ENCODE data around the gene VSIR. TPM values are rescaled to one million over a fixed set of nuclear protein-coding genes. Genes with fewer than 3 reads are reported as not detected.

Gene VSIR
- total and polyA plus RNA-seq, 9 of the 15 experiments (the other 6 are each of a cell fraction or from before 2014, with no cell fraction given), result 0.14 to 20.5 (median 9.3) TPM

- intact Hi-C loops (cut with micrococcal nuclease) (no loop called here), in situ Hi-C loops (cut with MboI) (no loop called here)
- ChIA-PET CTCF (ENCODE audit: low intra/inter-chr PET ratio) (no interaction called here), POLR2A (no interaction called here)
- H3K9ac ChIP-seq (ENCODE audit: insufficient read depth in 1 of 2, low read depth in 2 of 2, low read length in 2 of 2), result 0 out of 4 replicates have a peak overlapping the region, but pooled peaks of 1 of the 2 experiments have one; percentile 11
- no peaks in the 10 kb centered on the region for H3K27me3 ChIP-seq (ENCODE audit: control insufficient read depth in 2 of 2, insufficient read depth in 2 of 2, low read length in 2 of 2)
- H3K36me3 ChIP-seq (ENCODE audit: control insufficient read depth, insufficient read depth, low read length), result no peaks in the 10 kb centered on the region
- DNase-seq (ENCODE audit: extremely low read depth in 1 of 4, low spot score in 3 of 4), result no peak
- H2AFZ ChIP-seq (ENCODE audit: low read depth, low read length), result no peak overlapping the region
- H3K9me1 ChIP-seq (ENCODE audit: control insufficient read depth, insufficient read depth, low read length), result peaks cover 7% of the 10 kb centered on the region
- WGBS (ENCODE audit: insufficient coverage, low coverage, missing lambda C conversion rate), result 70% methylated on average over 6 of the region's 6 CpGs
- peaks cover 32 to 42% of the 10 kb centered on the region in 2 experiments for H3K4me1 ChIP-seq (replicated peaks in 1 of 2; ENCODE audit: control insufficient read depth in 2 of 2, insufficient read depth in 2 of 2, low read length in 2 of 2)
- no peaks in the 10 kb centered on the region; the same call in 1 of the 2 replicates for H3K9me3 ChIP-seq (replicated peaks; ENCODE audit: control insufficient read depth, insufficient read depth, low read depth, low read length)
- no peak overlapping the region for H3K4me3 ChIP-seq
- H4K20me1 ChIP-seq (replicated peaks; ENCODE audit: control insufficient read depth, insufficient read depth, low read length), result no peaks in the 10 kb centered on the region
- no peak overlapping the region for H3K27ac ChIP-seq (ENCODE audit: extremely low read depth, low read depth, low read length)
- FAIRE-seq, result no peak
- ATAC-seq, result no peak
- no peak for TF ChIP-seq FOXP1 (CRISPR knock-in tag; IDR thresholded peaks at IDR 0.05)
- no peak for TF ChIP-seq NUFIP1 (IDR thresholded peaks at IDR 0.05; ENCODE audit: partially characterized antibody)
- no peak for TF ChIP-seq CHD4 (IDR thresholded peaks at IDR 0.05; ENCODE audit: insufficient read depth, insufficient replicate concordance, low read depth, low read length, poor library complexity, severe bottlenecking)
- no peak for TF ChIP-seq POLR3G (IDR thresholded peaks at IDR 0.05; ENCODE audit: extremely low read depth, insufficient read length, insufficient replicate concordance)
- TF ChIP-seq FOXK1 (CRISPR knock-in tag; IDR thresholded peaks at IDR 0.05; ENCODE audit: borderline replicate concordance), result no peak
- no peak for TF ChIP-seq ZNF41 (CRISPR knock-in tag; conservative IDR thresholded peaks at IDR 0.05)
- no peak for TF ChIP-seq NCOA1 (IDR thresholded peaks at IDR 0.05; ENCODE audit: low read depth)
- TF ChIP-seq SMAD1 (IDR thresholded peaks at IDR 0.05; ENCODE audit: low read depth, low read length, partially characterized antibody), result no peak
- no peak for TF ChIP-seq JUNB (CRISPR knock-in tag; conservative IDR thresholded peaks at IDR 0.05)
- no peak for TF ChIP-seq TCFL5 (CRISPR knock-in tag; conservative IDR thresholded peaks at IDR 0.05)
- no peak overlapping the region for H3K4me2 ChIP-seq (ENCODE audit: insufficient read depth, low read length)
- no peaks in the 10 kb centered on the region for H3K79me2 ChIP-seq (ENCODE audit: control insufficient read depth, insufficient read depth, low read length)
- no TSS peak for BruUV-seq (replicated peaks)
These were observed 28.9 kb upstream of the VSIR start for GRCh38 chr10:71802235-71802634.
